ENCODE measurements around the gene JPH4.
A peak's percentile ranks its signal among the peaks of the same experiment; 100 is the strongest.

The JPH4 gene

GRCh38 chr14:23573384-23574015 lies 5.1 kb downstream of the JPH4 start:
- TF ChIP-seq CTCF (conservative IDR thresholded peaks at IDR 0.05), result no peak
- no peak overlapping the region for H3K27ac ChIP-seq

GRCh38 chr14:23572836-23573235 lies 5.8 kb downstream of the JPH4 start:
- no peak for TF ChIP-seq CTCF (conservative IDR thresholded peaks at IDR 0.05)
- H3K27ac ChIP-seq, result no peak overlapping the region

- TF ChIP-seq CTCF (conservative IDR thresholded peaks at IDR 0.05), result no peak
- no peak overlapping the region for H3K27ac ChIP-seq
Measured at GRCh38 chr14:23572524-23572828, 6.1 kb downstream of the JPH4 start.

- H3K27ac ChIP-seq, result no peak overlapping the region
- no peak for TF ChIP-seq CTCF (conservative IDR thresholded peaks at IDR 0.05)
Measured at GRCh38 chr14:23571701-23572523, 6.7 kb downstream of the JPH4 start.

GRCh38 chr14:23570806-23571483 lies 7.6 kb downstream of the JPH4 start:
- H3K27ac ChIP-seq, result no peak overlapping the region
- no peak for TF ChIP-seq CTCF (conservative IDR thresholded peaks at IDR 0.05)

GRCh38 chr14:23569443-23570151 lies 9.0 kb downstream of the JPH4 start:
- peak overlapping the region; percentile 88 for H3K27ac ChIP-seq
- TF ChIP-seq CTCF (conservative IDR thresholded peaks at IDR 0.05), result no peak
